BLaER1 (cell line): ENCODE data around the gene SMOC2.

Experiments used
- H3K27ac ChIP-seq: shearing (Covaris generic); formaldehyde crosslinking; 2 replicates; pipeline ENCODE4 v1.8.1; 2022
- H3K27me3 ChIP-seq: shearing (Covaris generic); formaldehyde crosslinking; 2 replicates; pipeline ENCODE4 v1.8.1; 2022
- H3K36me3 ChIP-seq: shearing (Covaris generic); formaldehyde crosslinking; 2 replicates; pipeline ENCODE4 v1.8.1; 2022
- H3K4me1 ChIP-seq: shearing (Covaris generic); formaldehyde crosslinking; 2 replicates; pipeline ENCODE4 v1.8.1; 2022
- H3K4me2 ChIP-seq: shearing (Covaris generic); formaldehyde crosslinking; 2 replicates; pipeline ENCODE4 v1.8.1; 2022
- H3K4me3 ChIP-seq: shearing (Covaris generic); formaldehyde crosslinking; 2 replicates; pipeline ENCODE4 v1.8.1; 2022
- H3K9ac ChIP-seq: shearing (Covaris generic); formaldehyde crosslinking; 2 replicates; pipeline ENCODE4 v1.8.1; 2022
- H3K9me3 ChIP-seq: shearing (Covaris generic); formaldehyde crosslinking; 2 replicates; pipeline ENCODE4 v1.8.1; 2022
- H4K20me1 ChIP-seq: shearing (Covaris generic); formaldehyde crosslinking; 2 replicates; pipeline ENCODE4 v1.8.1; 2022
- Cebpa-rat ChIP-seq: shearing (Covaris generic); IDR thresholded peaks from 2 replicates; pipeline ENCODE4 v1.8.1; 2022

SMOC2 gene

DNA sequence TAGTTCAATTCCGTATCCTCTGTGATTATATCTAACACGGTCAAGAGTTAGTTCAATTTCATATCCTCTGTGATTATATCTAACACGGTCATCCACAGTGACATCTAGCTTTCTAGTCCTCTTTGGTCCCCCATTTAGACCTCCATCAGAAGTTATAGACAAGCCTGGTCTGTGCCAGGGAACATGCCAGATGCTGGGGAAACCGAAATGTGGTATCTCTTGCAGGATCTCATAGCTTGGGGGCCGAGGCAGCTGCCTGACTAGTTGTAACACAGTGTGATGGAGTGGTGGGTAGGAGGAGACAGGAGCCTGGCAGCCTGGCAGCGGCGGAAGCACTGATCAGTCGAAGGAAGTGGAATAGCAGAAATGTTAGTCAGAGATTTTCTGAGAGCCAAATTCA, 13.8 kb upstream of the SMOC2 start:
- peaks cover 6% of the 10 kb centered on the region; the same call in 1 of the 2 replicates for H3K4me1 ChIP-seq
- no peak overlapping the region for H3K4me2 ChIP-seq
- H3K36me3 ChIP-seq, result no peaks in the 10 kb centered on the region
- no peak for TF ChIP-seq Cebpa-rat
- no peaks in the 10 kb centered on the region for H4K20me1 ChIP-seq
- H3K27ac ChIP-seq, result no peak overlapping the region
- H3K9me3 ChIP-seq, result no peaks in the 10 kb centered on the region
- H3K9ac ChIP-seq, result no peak overlapping the region
- no peak overlapping the region for H3K4me3 ChIP-seq
- no peaks in the 10 kb centered on the region for H3K27me3 ChIP-seq

DNA sequence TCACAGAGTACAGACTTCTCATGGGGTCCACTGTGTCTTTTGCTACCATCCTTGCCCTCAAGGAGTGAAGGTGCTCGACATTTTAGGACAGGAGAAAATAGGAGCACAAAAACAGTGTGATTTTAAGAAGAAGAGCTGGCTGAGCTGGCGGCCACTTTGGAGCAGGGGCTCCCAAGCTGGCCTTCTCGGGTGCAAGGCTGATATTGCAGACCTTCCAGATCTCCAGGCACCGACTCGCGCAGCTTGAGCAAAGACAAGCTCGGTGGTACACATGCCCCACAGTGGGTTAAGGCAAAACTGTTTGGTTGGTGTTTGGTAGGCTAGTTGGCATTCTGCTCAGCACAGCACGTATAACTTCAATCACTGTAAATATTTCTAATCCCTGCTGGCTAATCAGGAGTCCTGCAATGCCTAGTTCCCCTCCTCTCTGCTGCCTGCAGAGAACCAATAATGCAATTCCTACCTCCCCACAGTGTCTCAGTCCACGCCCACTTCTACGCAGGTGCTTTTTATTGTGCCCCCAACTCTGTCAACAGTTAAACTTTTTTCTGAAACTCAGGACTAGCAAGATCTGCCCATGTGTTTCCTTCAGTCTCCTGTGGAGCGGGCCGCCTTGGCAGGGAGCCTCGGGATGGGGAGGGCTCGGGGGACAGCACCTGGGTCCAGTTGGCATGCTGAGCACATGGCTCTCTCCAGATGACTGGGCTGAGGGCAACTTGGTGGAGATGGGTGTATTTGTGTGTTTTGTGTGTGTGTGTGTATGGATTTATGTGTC, 12.7 kb upstream of the SMOC2 start:
- Histone ChIP-seq H3K27ac (no peak overlapping the region), H3K4me2 (no peak overlapping the region), H3K27me3 (no peaks in the 10 kb centered on the region), H3K4me1 (peaks cover 6% of the 10 kb centered on the region; the same call in 1 of the 2 replicates), H4K20me1 (no peaks in the 10 kb centered on the region), H3K9me3 (no peaks in the 10 kb centered on the region), H3K9ac (no peak overlapping the region), H3K4me3 (no peak overlapping the region), H3K36me3 (no peaks in the 10 kb centered on the region)
- no peak for TF ChIP-seq Cebpa-rat

DNA sequence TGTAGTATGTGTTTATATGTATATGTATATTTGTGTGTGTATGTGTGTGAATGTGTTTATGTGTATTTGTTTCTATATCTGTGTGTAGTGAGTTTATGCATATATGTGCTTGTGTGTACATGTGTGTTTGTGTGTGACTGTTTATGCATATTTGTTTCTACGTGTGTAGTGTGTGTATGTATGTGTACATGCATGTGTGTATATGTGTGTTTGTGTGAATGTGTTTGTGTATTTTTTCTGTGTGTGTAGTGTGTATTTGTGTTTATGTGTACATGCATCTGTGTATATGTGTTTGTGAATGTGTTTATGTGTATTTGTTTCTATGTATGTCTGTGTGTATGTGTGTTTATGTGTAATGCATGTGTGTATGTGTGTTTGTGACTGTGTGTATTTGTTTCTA, 12.1 kb upstream of the SMOC2 start:
- Histone ChIP-seq H3K36me3 (no peaks in the 10 kb centered on the region), H4K20me1 (no peaks in the 10 kb centered on the region), H3K4me1 (peaks cover 6% of the 10 kb centered on the region; the same call in 1 of the 2 replicates), H3K9me3 (no peaks in the 10 kb centered on the region), H3K4me3 (no peak overlapping the region), H3K27ac (no peak overlapping the region), H3K9ac (no peak overlapping the region), H3K27me3 (no peaks in the 10 kb centered on the region), H3K4me2 (no peak overlapping the region)
- no peak for TF ChIP-seq Cebpa-rat

DNA sequence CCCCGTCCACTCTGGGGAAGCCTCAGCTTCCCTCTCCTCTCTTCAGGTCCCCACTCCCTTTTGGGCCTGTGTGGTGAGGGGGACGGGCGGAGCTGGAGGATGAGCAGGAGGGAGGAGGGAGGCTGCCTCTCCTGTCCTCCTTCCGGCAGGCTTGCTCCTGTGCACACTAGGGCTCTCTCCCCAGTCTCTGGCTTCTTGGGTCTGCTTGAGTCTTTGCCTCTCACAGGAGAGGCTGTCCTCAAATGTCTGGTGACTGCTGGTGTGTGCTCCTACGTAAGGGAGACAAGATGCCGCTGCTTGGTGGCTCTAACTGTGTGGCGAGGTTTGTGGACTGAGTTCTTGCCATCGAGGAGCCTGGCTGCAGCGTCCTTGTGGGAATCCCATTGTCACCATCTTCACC, 8.8 kb upstream of the SMOC2 start:
- Histone ChIP-seq H3K27ac (no peak overlapping the region), H3K9me3 (no peaks in the 10 kb centered on the region; the same call in 1 of the 2 replicates), H4K20me1 (no peaks in the 10 kb centered on the region), H3K27me3 (no peaks in the 10 kb centered on the region), H3K4me3 (no peak overlapping the region), H3K36me3 (no peaks in the 10 kb centered on the region), H3K4me2 (no peak overlapping the region), H3K4me1 (peaks cover 6% of the 10 kb centered on the region; the same call in 1 of the 2 replicates), H3K9ac (no peak overlapping the region)
- TF ChIP-seq Cebpa-rat, result no peak

DNA sequence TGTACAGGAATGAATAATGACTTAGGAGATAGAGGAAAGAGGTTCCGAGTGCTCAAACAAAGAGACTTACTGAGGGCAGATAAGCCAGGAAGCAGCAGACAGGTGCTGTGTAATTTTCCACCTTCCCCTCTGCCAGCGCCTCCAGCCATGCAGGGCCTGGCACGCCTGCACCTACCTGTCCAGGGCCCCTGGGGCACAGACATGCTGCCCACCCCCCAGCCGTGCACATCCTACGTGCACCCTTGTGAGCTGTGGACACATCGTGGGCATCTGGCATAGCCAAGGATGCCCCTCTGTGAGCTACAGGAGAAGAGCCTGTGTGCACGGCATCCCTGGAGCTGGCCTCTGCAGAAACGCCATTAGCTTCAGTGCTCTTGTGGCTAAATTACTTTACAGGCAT, 7.1 kb upstream of the SMOC2 start:
- Histone ChIP-seq H3K4me1 (no peaks in the 10 kb centered on the region), H3K27ac (no peak overlapping the region), H3K9ac (no peak overlapping the region), H3K4me2 (no peak overlapping the region), H3K27me3 (peaks cover 8% of the 10 kb centered on the region), H4K20me1 (no peaks in the 10 kb centered on the region; the same call in 1 of the 2 replicates), H3K4me3 (no peak overlapping the region), H3K9me3 (no peaks in the 10 kb centered on the region; the same call in 1 of the 2 replicates), H3K36me3 (no peaks in the 10 kb centered on the region)
- TF ChIP-seq Cebpa-rat, result no peak

DNA sequence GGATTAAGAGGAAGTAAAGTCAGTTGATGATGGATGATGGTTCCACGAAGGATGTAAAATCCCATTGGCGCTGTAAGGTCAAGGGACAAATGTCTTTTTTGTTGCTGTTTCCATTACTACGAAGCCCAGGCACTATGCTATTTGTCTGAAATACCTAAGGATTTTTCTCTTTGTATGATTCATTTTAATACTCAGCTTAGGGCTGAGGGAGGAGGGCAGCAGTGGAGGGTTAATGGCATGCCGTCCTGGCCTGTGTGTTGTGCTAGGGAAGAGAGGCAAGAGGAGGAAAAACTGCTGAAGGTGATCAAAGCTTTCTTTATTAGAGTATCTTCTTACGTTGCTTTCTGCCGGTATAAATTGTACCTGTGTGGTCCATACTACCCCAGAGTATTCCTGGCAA, 6.5 kb upstream of the SMOC2 start:
- TF ChIP-seq Cebpa-rat, result no peak
- peaks cover 14% of the 10 kb centered on the region for H3K27me3 ChIP-seq
- H3K36me3 ChIP-seq, result no peaks in the 10 kb centered on the region
- no peak overlapping the region for H3K4me3 ChIP-seq
- no peak overlapping the region for H3K4me2 ChIP-seq
- no peaks in the 10 kb centered on the region for H3K4me1 ChIP-seq
- no peaks in the 10 kb centered on the region; the same call in 1 of the 2 replicates for H4K20me1 ChIP-seq
- H3K9me3 ChIP-seq, result no peaks in the 10 kb centered on the region; the same call in 1 of the 2 replicates
- no peak overlapping the region for H3K9ac ChIP-seq
- H3K27ac ChIP-seq, result no peak overlapping the region

DNA sequence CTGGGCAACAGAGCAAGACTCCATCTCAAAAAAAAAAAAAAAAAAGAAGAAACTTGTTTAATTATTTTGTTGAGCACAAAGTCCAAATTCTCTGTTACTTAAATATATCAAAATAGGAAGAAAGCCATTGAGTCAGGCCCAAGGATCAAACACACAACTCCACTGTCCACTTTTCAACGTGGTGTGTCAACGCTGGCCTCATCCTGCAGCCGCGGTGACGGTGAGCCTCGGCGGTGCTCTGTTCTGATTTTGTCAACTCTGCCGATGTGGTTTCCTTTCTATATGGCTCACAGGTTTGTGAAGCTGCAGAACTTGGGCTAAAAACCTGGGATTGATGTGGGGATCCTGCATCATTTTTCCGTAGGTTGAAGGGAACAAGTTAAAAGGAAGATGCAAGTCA, 3.2 kb upstream of the SMOC2 start:
- H4K20me1 ChIP-seq, result peaks cover 20% of the 10 kb centered on the region
- no peak overlapping the region for H3K4me3 ChIP-seq
- no peak overlapping the region for H3K4me2 ChIP-seq
- peaks cover 17% of the 10 kb centered on the region for H3K4me1 ChIP-seq
- H3K27me3 ChIP-seq, result peaks cover 46% of the 10 kb centered on the region
- H3K36me3 ChIP-seq, result no peaks in the 10 kb centered on the region
- no peak overlapping the region for H3K9ac ChIP-seq
- H3K27ac ChIP-seq, result no peak overlapping the region
- H3K9me3 ChIP-seq, result no peaks in the 10 kb centered on the region; the same call in 1 of the 2 replicates
- TF ChIP-seq Cebpa-rat, result no peak

DNA sequence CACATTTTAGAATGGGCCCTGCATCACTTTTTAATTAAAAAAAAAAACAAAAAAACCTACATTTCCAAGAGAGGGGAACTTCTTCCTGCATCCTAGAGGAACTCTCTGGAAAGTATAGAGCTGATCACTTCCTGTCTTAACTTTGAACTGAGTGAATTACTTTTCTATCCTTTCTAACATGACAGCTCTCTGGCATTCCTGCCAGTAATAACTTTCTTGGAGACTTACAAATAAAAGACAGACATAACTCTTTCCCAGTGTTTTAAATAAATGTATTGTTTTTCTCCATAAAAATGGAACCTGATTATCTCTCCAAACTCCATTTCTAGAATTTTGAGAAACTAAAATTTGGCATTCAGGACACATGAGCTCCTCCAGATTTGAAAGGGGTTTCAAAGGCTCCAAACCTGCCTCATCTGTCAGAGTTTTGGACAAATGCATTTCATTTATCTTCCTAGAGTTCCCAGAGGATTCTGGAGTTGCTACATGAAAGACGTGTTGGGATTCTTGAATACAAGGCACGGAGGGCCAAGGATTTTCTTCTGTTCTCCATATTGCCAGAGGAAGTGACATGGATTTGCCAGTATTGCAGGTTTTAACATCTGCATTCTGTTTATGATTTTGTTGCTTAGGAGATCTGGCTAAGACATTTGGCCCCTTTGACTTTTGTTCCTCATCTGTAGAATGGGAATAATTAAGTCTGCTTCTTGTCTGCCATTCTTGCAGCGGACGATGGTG, 2.0 kb upstream of the SMOC2 start:
- no peak overlapping the region for H3K4me2 ChIP-seq
- no peaks in the 10 kb centered on the region; the same call in 1 of the 2 replicates for H3K9me3 ChIP-seq
- H3K27ac ChIP-seq, result no peak overlapping the region
- H3K27me3 ChIP-seq, result peaks cover 58% of the 10 kb centered on the region
- H3K4me3 ChIP-seq, result no peak overlapping the region
- peaks cover 20% of the 10 kb centered on the region for H4K20me1 ChIP-seq
- no peak for TF ChIP-seq Cebpa-rat
- H3K9ac ChIP-seq, result no peak overlapping the region
- no peaks in the 10 kb centered on the region for H3K36me3 ChIP-seq
- peaks cover 17% of the 10 kb centered on the region for H3K4me1 ChIP-seq

DNA sequence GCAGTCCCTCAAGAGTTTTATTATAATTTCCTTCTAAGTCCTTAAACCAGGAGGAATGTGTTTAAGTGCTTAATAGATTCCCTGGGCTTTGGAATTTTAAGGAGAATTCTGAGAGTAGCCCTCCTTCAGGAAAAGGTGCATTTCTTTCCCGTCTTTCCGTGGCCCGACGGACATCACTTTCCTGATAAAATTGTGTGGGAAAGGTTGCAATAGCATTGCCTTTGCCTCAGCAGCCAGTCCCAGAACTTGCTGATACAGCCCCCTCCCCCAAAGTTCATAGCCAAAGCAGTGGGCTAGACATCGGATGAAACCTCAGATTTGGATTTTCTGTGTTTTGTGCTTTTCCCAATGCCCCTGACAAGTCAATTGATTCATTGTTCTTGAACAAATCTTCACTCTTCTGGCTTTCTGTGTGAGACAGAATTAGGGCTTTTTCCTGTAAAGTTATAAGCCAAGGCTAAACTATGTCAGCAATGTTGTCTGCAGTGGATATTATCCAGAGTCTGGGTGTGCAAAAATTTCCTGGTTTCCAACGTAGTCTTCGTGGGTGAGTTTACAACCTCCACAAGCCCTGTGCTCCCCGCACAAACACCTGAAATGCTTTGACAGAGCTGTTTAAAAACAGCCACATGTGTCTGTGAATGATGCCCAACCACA, 1.1 kb upstream of the SMOC2 start:
- Histone ChIP-seq H3K9ac (no peak overlapping the region), H3K27me3 (peaks cover 62% of the 10 kb centered on the region), H3K27ac (no peak overlapping the region), H3K4me1 (peaks cover 17% of the 10 kb centered on the region), H3K36me3 (no peaks in the 10 kb centered on the region), H3K9me3 (no peaks in the 10 kb centered on the region; the same call in 1 of the 2 replicates), H3K4me2 (no peak overlapping the region), H4K20me1 (peaks cover 20% of the 10 kb centered on the region), H3K4me3 (no peak overlapping the region)
- TF ChIP-seq Cebpa-rat, result no peak
